ENCODE results near the gene ASIC2.

The ASIC2 gene

GRCh38 chr17:33038740-33039139 is 254.4 kb downstream of the ASIC2 start:
- H3K27me3 ChIP-seq (ENCODE audit: insufficient read depth, low read length), result no peaks in the 10 kb centered on the region
- no peaks in the 10 kb centered on the region for H3K36me3 ChIP-seq (ENCODE audit: insufficient read depth, low read length)
- H3K4me3 ChIP-seq (ENCODE audit: low read length), result no peak overlapping the region
- no peaks in the 10 kb centered on the region for H3K9me3 ChIP-seq (ENCODE audit: low read length)
- no peak overlapping the region for H2AFZ ChIP-seq (ENCODE audit: low read depth, low read length)
- no peaks in the 10 kb centered on the region for H3K4me1 ChIP-seq (ENCODE audit: insufficient read depth, low read length)

- Histone ChIP-seq H3K36me3 (ENCODE audit: insufficient read depth, low read length) (no peaks in the 10 kb centered on the region), H3K27me3 (ENCODE audit: insufficient read depth, low read length) (no peaks in the 10 kb centered on the region), H3K4me3 (ENCODE audit: low read length) (no peak overlapping the region), H3K9me3 (ENCODE audit: low read length) (no peaks in the 10 kb centered on the region), H2AFZ (ENCODE audit: low read depth, low read length) (no peak overlapping the region), H3K4me1 (ENCODE audit: insufficient read depth, low read length) (no peaks in the 10 kb centered on the region)
Observed at GRCh38 chr17:33033176-33033575, 259.9 kb downstream of the ASIC2 start.

GRCh38 chr17:33028778-33029177 is 264.3 kb downstream of the ASIC2 start:
- H2AFZ ChIP-seq (ENCODE audit: low read depth, low read length), result no peak overlapping the region
- H3K4me1 ChIP-seq (ENCODE audit: insufficient read depth, low read length), result no peaks in the 10 kb centered on the region
- H3K4me3 ChIP-seq (ENCODE audit: low read length), result no peak overlapping the region
- H3K36me3 ChIP-seq (ENCODE audit: insufficient read depth, low read length), result no peaks in the 10 kb centered on the region
- no peaks in the 10 kb centered on the region for H3K9me3 ChIP-seq (ENCODE audit: low read length)
- no peaks in the 10 kb centered on the region for H3K27me3 ChIP-seq (ENCODE audit: insufficient read depth, low read length)

GRCh38 chr17:33028061-33028460 is 265.0 kb downstream of the ASIC2 start:
- H3K4me1 ChIP-seq (ENCODE audit: insufficient read depth, low read length), result no peaks in the 10 kb centered on the region
- no peak overlapping the region for H2AFZ ChIP-seq (ENCODE audit: low read depth, low read length)
- no peaks in the 10 kb centered on the region for H3K27me3 ChIP-seq (ENCODE audit: insufficient read depth, low read length)
- H3K9me3 ChIP-seq (ENCODE audit: low read length), result no peaks in the 10 kb centered on the region
- no peak overlapping the region for H3K4me3 ChIP-seq (ENCODE audit: low read length)
- H3K36me3 ChIP-seq (ENCODE audit: insufficient read depth, low read length), result no peaks in the 10 kb centered on the region

GRCh38 chr17:33024688-33025486 is 268.2 kb downstream of the ASIC2 start:
- Histone ChIP-seq H3K4me3 (ENCODE audit: low read length) (no peak overlapping the region), H3K4me1 (ENCODE audit: insufficient read depth, low read length) (no peaks in the 10 kb centered on the region), H3K9me3 (ENCODE audit: low read length) (no peaks in the 10 kb centered on the region), H2AFZ (ENCODE audit: low read depth, low read length) (no peak overlapping the region), H3K27me3 (ENCODE audit: insufficient read depth, low read length) (no peaks in the 10 kb centered on the region), H3K36me3 (ENCODE audit: insufficient read depth, low read length) (no peaks in the 10 kb centered on the region)

GRCh38 chr17:33023790-33024189 is 269.3 kb downstream of the ASIC2 start:
- Histone ChIP-seq H3K4me3 (ENCODE audit: low read length) (no peak overlapping the region), H3K4me1 (ENCODE audit: insufficient read depth, low read length) (no peaks in the 10 kb centered on the region), H3K9me3 (ENCODE audit: low read length) (no peaks in the 10 kb centered on the region), H3K36me3 (ENCODE audit: insufficient read depth, low read length) (no peaks in the 10 kb centered on the region), H3K27me3 (ENCODE audit: insufficient read depth, low read length) (no peaks in the 10 kb centered on the region), H2AFZ (ENCODE audit: low read depth, low read length) (no peak overlapping the region)

- no peak overlapping the region for H2AFZ ChIP-seq (ENCODE audit: low read depth, low read length)
- no peaks in the 10 kb centered on the region for H3K4me1 ChIP-seq (ENCODE audit: insufficient read depth, low read length)
- H3K36me3 ChIP-seq (ENCODE audit: insufficient read depth, low read length), result no peaks in the 10 kb centered on the region
- no peak overlapping the region for H3K4me3 ChIP-seq (ENCODE audit: low read length)
- no peaks in the 10 kb centered on the region for H3K27me3 ChIP-seq (ENCODE audit: insufficient read depth, low read length)
- no peaks in the 10 kb centered on the region for H3K9me3 ChIP-seq (ENCODE audit: low read length)
Observed at GRCh38 chr17:33021731-33022408, 271.2 kb downstream of the ASIC2 start.

GRCh38 chr17:33019161-33019890 is 273.8 kb downstream of the ASIC2 start:
- Histone ChIP-seq H2AFZ (ENCODE audit: low read depth, low read length) (no peak overlapping the region), H3K36me3 (ENCODE audit: insufficient read depth, low read length) (no peaks in the 10 kb centered on the region), H3K4me3 (ENCODE audit: low read length) (no peak overlapping the region), H3K4me1 (ENCODE audit: insufficient read depth, low read length) (no peaks in the 10 kb centered on the region), H3K9me3 (ENCODE audit: low read length) (no peaks in the 10 kb centered on the region), H3K27me3 (ENCODE audit: insufficient read depth, low read length) (peaks cover 8% of the 10 kb centered on the region)

- H2AFZ ChIP-seq (ENCODE audit: low read depth, low read length), result no peak overlapping the region
- no peak overlapping the region for H3K4me3 ChIP-seq (ENCODE audit: low read length)
- H3K27me3 ChIP-seq (ENCODE audit: insufficient read depth, low read length), result peaks cover 8% of the 10 kb centered on the region
- no peaks in the 10 kb centered on the region for H3K4me1 ChIP-seq (ENCODE audit: insufficient read depth, low read length)
- H3K36me3 ChIP-seq (ENCODE audit: insufficient read depth, low read length), result no peaks in the 10 kb centered on the region
- no peaks in the 10 kb centered on the region for H3K9me3 ChIP-seq (ENCODE audit: low read length)
Observed at GRCh38 chr17:33017366-33017765, 275.7 kb downstream of the ASIC2 start.

GRCh38 chr17:33016920-33017319 is 276.2 kb downstream of the ASIC2 start:
- Histone ChIP-seq H3K27me3 (ENCODE audit: insufficient read depth, low read length) (peaks cover 8% of the 10 kb centered on the region), H2AFZ (ENCODE audit: low read depth, low read length) (no peak overlapping the region), H3K9me3 (ENCODE audit: low read length) (no peaks in the 10 kb centered on the region), H3K36me3 (ENCODE audit: insufficient read depth, low read length) (no peaks in the 10 kb centered on the region), H3K4me3 (ENCODE audit: low read length) (no peak overlapping the region), H3K4me1 (ENCODE audit: insufficient read depth, low read length) (no peaks in the 10 kb centered on the region)

GRCh38 chr17:33015716-33016346 is 277.3 kb downstream of the ASIC2 start:
- H3K4me3 ChIP-seq (ENCODE audit: low read length), result no peak overlapping the region
- no peak overlapping the region for H2AFZ ChIP-seq (ENCODE audit: low read depth, low read length)
- no peaks in the 10 kb centered on the region for H3K36me3 ChIP-seq (ENCODE audit: insufficient read depth, low read length)
- H3K9me3 ChIP-seq (ENCODE audit: low read length), result no peaks in the 10 kb centered on the region
- no peaks in the 10 kb centered on the region for H3K4me1 ChIP-seq (ENCODE audit: insufficient read depth, low read length)
- peaks cover 8% of the 10 kb centered on the region for H3K27me3 ChIP-seq (ENCODE audit: insufficient read depth, low read length)

GRCh38 chr17:33014751-33015150 is 278.3 kb downstream of the ASIC2 start:
- Histone ChIP-seq H3K4me1 (ENCODE audit: insufficient read depth, low read length) (no peaks in the 10 kb centered on the region), H2AFZ (ENCODE audit: low read depth, low read length) (no peak overlapping the region), H3K27me3 (ENCODE audit: insufficient read depth, low read length) (peaks cover 8% of the 10 kb centered on the region), H3K9me3 (ENCODE audit: low read length) (no peaks in the 10 kb centered on the region), H3K36me3 (ENCODE audit: insufficient read depth, low read length) (no peaks in the 10 kb centered on the region), H3K4me3 (ENCODE audit: low read length) (no peak overlapping the region)

Data from neuron (in vitro differentiated cells).